A549 treated with CORT108297 at 1 μM for 4 hours (cell line): ENCODE measurements around the gene ATOSA. TPM values are rescaled to one million over a fixed set of nuclear protein-coding genes. Genes with fewer than 3 reads are reported as not detected.

ENCODE experiments used
- total RNA-seq: library from RNA; stranded (reverse); fragments of 200-300 nt; extraction: Qiagen RNA extraction; gene quantifications from 5 replicates; pipeline ENCODE4 v1.2.3, GENCODE V29; 2022

The ATOSA gene, protein sequence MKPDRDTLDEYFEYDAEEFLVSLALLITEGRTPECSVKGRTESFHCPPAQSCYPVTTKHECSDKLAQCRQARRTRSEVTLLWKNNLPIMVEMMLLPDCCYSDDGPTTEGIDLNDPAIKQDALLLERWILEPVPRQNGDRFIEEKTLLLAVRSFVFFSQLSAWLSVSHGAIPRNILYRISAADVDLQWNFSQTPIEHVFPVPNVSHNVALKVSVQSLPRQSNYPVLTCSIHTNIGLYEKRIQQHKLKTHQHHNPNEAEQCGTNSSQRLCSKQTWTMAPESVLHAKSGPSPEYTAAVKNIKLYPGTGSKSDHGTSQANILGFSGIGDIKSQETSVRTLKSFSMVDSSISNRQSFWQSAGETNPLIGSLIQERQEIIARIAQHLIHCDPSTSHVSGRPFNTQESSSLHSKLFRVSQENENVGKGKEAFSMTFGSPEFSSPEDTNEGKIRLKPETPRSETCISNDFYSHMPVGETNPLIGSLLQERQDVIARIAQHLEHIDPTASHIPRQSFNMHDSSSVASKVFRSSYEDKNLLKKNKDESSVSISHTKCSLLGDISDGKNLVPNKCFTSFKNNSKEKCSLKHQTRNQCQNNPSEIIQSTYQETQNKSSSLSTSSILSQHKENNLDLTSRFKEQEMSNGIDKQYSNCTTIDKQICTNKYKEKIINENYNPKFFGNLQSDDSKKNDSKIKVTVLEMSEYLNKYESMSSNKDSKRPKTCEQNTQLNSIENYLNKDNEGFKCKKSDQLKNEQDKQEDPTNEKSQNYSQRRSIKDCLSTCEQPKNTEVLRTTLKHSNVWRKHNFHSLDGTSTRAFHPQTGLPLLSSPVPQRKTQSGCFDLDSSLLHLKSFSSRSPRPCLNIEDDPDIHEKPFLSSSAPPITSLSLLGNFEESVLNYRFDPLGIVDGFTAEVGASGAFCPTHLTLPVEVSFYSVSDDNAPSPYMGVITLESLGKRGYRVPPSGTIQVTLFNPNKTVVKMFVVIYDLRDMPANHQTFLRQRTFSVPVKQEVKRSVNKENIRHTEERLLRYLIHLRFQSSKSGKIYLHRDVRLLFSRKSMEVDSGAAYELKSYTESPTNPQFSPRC
- total RNA-seq, result 8.0 to 11.2 TPM (median 9.1 TPM) in 5 replicates

DNA sequence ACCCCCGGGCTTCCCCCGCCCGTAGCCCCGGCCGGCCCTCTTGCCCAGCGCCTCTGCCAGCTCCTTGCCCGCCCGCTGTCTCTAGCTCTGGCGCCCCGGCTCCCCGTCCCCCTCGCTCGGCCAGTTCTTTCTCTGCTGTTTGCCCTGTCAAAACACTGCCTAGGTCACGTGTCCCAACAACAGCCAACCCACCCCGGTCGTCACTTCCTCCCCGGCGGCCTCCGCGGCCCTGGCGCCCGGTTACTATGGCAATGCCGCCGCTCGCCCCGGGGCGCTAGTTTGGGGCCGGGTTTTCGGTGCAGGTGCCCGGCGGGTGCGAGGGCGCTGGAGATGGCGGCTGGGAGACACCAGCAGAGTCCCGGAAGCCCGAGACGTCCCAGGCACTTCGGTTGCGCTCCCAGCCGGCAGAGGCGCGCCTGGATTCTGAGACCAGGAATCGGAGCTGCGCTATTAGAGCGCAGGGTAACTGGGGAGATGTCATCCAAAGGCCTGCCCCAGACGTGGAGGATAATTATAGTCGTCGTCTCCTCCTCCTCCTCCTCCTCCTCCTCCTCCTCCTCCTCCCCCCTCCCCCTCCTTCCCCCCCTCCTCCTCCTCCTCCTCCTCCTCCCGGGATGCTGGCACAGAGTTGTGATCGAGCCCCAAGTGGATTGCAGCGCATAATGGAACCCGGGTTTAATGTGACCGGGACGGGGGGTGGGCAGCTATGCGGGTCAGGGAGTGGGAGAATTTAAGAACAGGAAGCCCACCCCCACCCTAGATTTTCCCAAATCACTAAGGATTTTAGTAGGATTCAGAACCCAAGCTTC lies at the start of gene ATOSA:
TSS of gene ATOSA (minus strand) at position 157 of the 809 bp plus-strand sequence. CDS start 1,367 bp downstream, outside the sequence.

Other genes with a start within 250 kb of the ATOSA start
- gene MYO5A, start 150.5 kb downstream of the ATOSA start, total RNA-seq, result 19.5 to 32.0 TPM (median 25.9 TPM) in 5 replicates
- 86.2 to 111 TPM (median 105 TPM) in 5 replicates for gene ARPP19, start 110.4 kb downstream of the ATOSA start, total RNA-seq
- gene ONECUT1, start 110.9 kb upstream of the ATOSA start, total RNA-seq, result 0.15 to 0.30 TPM (median 0.23 TPM) in 5 replicates